ENCODE measurements around the gene CALU.

CALU gene

DNA sequence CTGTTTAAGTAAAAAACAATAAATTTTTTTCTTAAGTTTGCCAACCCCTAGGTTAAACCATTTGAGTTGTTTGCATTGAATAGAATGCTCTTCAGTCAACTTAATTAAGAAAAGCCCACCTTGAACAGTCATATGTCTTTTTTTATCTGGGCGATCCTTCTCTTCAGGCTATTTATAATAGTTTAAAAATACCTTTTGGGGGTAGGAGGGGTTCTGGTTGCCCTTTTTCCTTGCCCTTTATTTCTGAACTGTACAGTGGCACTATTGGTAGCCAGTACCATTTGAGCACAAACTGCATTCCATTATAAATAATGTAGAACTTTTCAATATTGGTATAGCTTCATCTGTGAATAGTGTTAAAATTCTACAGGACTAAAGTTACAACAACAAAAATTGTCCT lies 13.1 kb downstream of the CALU start:
- DNase-seq (ENCODE audit: extremely low spot score), result no peak
- POLR2A ChIA-PET, result interaction anchor here (1.7 kb wide), 1 partner anchor 13 kb away, joined by 13 read pairs; the partner anchor contains the start of gene CALU
- CTCF ChIA-PET, result no interaction called here
- TF ChIP-seq CTBP1 (IDR thresholded peaks at IDR 0.05; ENCODE audit: borderline replicate concordance) (no peak), L3MBTL2 (conservative IDR thresholded peaks at IDR 0.05) (no peak), ARNT (IDR thresholded peaks at IDR 0.05) (no peak), ELF4 (IDR thresholded peaks at IDR 0.05) (no peak), BHLHE40 (IDR thresholded peaks at IDR 0.05; ENCODE audit: borderline replicate concordance) (no peak), FOXM1 (IDR thresholded peaks at IDR 0.05; ENCODE audit: borderline replicate concordance) (no peak), HDGF (IDR thresholded peaks at IDR 0.05; ENCODE audit: borderline replicate concordance) (no peak), LEF1 (IDR thresholded peaks at IDR 0.05; ENCODE audit: borderline replicate concordance) (no peak), SUZ12 (IDR thresholded peaks at IDR 0.05) (no peak), ZNF384 (IDR thresholded peaks at IDR 0.05) (no peak), TARDBP (IDR thresholded peaks at IDR 0.05) (no peak)
- TF ChIP-seq, protein P1, sequence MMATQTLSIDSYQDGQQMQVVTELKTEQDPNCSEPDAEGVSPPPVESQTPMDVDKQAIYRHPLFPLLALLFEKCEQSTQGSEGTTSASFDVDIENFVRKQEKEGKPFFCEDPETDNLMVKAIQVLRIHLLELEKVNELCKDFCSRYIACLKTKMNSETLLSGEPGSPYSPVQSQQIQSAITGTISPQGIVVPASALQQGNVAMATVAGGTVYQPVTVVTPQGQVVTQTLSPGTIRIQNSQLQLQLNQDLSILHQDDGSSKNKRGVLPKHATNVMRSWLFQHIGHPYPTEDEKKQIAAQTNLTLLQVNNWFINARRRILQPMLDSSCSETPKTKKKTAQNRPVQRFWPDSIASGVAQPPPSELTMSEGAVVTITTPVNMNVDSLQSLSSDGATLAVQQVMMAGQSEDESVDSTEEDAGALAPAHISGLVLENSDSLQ (IDR thresholded peaks at IDR 0.05), result no peak

DNA sequence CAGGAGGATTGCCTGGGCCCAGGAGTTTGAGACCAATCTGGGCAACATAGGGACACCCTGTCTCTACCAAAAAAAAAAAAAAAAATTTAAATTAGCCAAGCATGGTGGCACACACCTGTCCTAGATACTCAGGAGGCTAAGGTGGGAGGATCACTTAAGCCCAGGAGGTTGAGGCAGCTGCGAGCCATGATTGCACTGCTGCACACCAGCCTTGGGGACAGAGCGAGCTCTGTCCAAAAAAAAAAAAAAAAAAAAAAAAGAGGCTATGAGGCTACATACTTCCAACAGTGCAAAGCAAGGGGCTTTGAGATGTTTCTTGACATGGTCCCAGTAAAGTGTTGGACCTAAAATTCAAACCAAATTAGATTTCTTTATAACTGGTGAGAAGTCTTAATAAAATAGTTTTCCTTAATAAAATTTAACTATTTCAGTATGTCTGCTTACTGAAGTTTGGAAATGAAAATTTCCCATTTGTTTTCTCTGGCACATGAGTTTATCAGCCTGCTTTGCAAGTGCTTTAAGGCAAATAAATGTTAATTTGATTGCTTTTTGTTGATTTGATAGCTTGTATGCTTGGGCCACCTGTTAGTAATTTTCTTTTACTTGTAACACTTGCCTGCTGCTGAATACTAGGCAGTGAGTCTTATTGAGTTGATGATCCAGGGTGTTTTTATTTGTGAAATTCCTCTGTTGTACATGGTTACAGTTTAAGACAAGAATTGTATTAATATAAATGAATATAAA lies 16.1 kb downstream of the CALU start:
- TF ChIP-seq L3MBTL2 (conservative IDR thresholded peaks at IDR 0.05) (no peak), FOXA1 (IDR thresholded peaks at IDR 0.05) (no peak), FOXM1 (IDR thresholded peaks at IDR 0.05; ENCODE audit: borderline replicate concordance) (no peak), CTBP1 (IDR thresholded peaks at IDR 0.05; ENCODE audit: borderline replicate concordance) (no peak), NFRKB (IDR thresholded peaks at IDR 0.05) (no peak), LEF1 (IDR thresholded peaks at IDR 0.05; ENCODE audit: borderline replicate concordance) (no peak)
- TF ChIP-seq, protein P1 (IDR thresholded peaks at IDR 0.05), result no peak
- ChIA-PET CTCF (interaction anchor here (0.7 kb wide), 1 partner anchor 12 kb away, joined by 3 read pairs; no protein-coding TSS in a partner anchor), POLR2A (no interaction called here)

DNA sequence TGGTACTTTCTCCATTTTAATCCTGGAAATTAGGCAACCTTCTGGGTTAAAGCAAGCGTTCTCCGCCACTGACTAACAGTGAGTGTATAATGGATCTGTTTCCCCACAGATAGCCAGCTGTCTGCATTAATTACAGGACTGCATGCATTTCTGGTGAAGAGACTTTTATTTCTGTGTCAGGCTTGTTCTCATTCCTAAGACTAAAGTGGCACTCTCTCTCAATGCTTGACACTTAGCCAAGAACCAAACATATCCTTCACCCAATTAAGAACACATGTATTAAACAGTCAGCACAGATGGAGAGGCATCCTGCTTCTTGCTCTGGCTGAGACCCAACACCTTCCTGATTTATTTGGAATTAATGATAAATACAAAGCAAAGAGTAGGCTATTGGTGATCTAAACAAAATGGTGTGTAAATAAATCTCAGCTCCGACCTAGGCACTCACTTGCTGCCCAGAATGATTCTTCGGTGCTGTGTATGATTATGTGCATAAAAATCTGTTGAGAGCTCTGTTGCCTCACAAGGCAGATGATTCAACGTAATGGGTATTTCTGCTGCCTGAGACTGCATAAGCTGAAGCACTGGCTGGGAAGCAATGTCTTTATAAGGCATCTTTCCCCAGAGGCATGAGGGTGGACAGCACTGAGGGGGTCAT lies 16.8 kb downstream of the CALU start:
- DNase-seq (ENCODE audit: extremely low spot score), result no peak
- ChIA-PET CTCF (interaction anchor here (0.8 kb wide), 1 partner anchor 57 kb away, joined by 4 read pairs; no protein-coding TSS in a partner anchor), POLR2A (interaction anchor here (0.9 to 2.0 kb wide), 2 partner anchors 17 to 106 kb away, joined by 3 to 12 read pairs; partner anchors contain the start of genes ATP6V1F and CALU)
- TF ChIP-seq ELF4 (IDR thresholded peaks at IDR 0.05) (no peak), NFRKB (IDR thresholded peaks at IDR 0.05) (no peak)

More for the DNA sequence above, 16.1 kb downstream of the CALU start:
- DNase-seq (ENCODE audit: extremely low spot score), result no peak

DNA sequence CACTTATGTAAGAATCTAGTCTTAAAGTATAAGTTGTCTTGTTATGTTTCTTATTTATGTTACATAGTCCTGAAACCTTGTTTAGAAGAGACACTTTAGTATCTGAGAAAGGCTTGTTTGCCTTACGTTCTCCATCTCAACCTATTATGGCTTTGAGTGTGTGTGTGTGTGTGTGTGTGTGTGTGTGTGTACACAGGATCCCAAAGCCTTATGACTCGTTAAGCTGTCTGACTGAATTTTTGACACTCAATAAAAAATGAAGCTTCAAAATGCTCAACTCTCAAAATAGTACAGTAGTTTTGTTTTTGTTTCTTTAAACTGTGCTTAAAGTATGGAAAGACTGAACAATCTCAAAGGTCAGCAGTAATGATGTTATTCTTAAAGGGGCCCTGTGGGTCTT lies 18.0 kb downstream of the CALU start:
- ChIA-PET CTCF (interaction anchor here (1.0 kb wide), 1 partner anchor 85 kb away, joined by 3 read pairs; no protein-coding TSS in a partner anchor), POLR2A (interaction anchor here (2.0 kb wide), 1 partner anchor 18 kb away, joined by 12 read pairs; the partner anchor contains the start of gene CALU)
- TF ChIP-seq CTBP1 (IDR thresholded peaks at IDR 0.05; ENCODE audit: borderline replicate concordance) (no peak), ZNF384 (IDR thresholded peaks at IDR 0.05) (no peak)
- no peak for DNase-seq (ENCODE audit: extremely low spot score)

DNA sequence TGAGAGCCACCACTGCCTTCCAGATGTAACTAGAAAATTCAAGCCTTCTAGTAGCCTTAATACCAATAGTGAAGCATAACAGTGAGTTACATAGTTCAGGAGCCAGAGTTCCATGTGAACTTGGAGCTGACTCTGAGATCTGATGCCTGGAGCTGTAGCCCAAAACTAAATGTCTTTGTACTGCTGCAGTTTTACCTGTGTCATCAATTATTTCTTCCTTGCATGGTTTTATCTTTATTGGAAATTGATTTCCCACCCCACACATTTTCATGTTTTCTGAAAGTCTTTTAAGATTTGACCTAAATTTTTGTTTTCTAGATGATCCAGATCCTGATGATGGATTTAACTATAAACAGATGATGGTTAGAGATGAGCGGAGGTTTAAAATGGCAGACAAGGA lies 19.4 kb downstream of the CALU start:
- TF ChIP-seq L3MBTL2 (conservative IDR thresholded peaks at IDR 0.05) (no peak), SP1 (IDR thresholded peaks at IDR 0.05) (no peak), FOXK2 (IDR thresholded peaks at IDR 0.05) (no peak), ZNF384 (IDR thresholded peaks at IDR 0.05) (no peak), HDGF (IDR thresholded peaks at IDR 0.05; ENCODE audit: borderline replicate concordance) (no peak), LEF1 (IDR thresholded peaks at IDR 0.05; ENCODE audit: borderline replicate concordance) (no peak), TARDBP (IDR thresholded peaks at IDR 0.05) (no peak), FOXA1 (IDR thresholded peaks at IDR 0.05) (no peak), FOXM1 (IDR thresholded peaks at IDR 0.05; ENCODE audit: borderline replicate concordance) (no peak), BHLHE40 (IDR thresholded peaks at IDR 0.05; ENCODE audit: borderline replicate concordance) (no peak), SUZ12 (IDR thresholded peaks at IDR 0.05) (no peak), ELF4 (IDR thresholded peaks at IDR 0.05) (no peak), NFRKB (IDR thresholded peaks at IDR 0.05) (no peak)
- TF ChIP-seq, protein P1 (IDR thresholded peaks at IDR 0.05), result no peak
- ChIA-PET POLR2A (interaction anchor here (1.6 kb wide), 1 partner anchor 19 kb away, joined by 6 read pairs; the partner anchor contains the start of gene CALU), CTCF (no interaction called here)
- no peak for DNase-seq (ENCODE audit: extremely low spot score)

DNA sequence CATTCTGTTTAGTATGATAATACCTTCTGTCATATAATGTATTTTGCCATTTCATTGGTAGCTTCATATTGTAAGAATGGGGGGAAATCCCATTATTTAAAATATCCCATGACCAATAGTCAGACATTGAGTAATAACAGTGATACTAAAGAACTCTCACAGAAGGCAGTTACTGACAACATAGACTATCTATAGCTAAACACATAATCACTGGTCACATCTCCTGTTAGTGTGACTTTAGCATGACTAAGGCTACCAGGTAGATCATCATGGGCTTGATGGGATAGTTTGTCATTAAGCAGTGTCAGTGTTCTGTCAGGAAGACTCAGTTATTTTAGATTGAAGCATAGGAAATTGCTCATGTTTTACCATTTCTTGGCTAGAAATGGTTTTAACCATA lies 20.1 kb downstream of the CALU start:
- DNase-seq (ENCODE audit: extremely low spot score), result no peak
- ChIA-PET POLR2A (interaction anchor here (1.6 kb wide), 1 partner anchor 20 kb away, joined by 6 read pairs; the partner anchor contains the start of gene CALU), CTCF (no interaction called here)
- TF ChIP-seq, protein P1 (IDR thresholded peaks at IDR 0.05), result no peak
- TF ChIP-seq FOXA1 (IDR thresholded peaks at IDR 0.05), result no peak
- no peak for TF ChIP-seq FOXM1 (IDR thresholded peaks at IDR 0.05; ENCODE audit: borderline replicate concordance)
- TF ChIP-seq NFRKB (IDR thresholded peaks at IDR 0.05), result no peak
- TF ChIP-seq CTBP1 (IDR thresholded peaks at IDR 0.05; ENCODE audit: borderline replicate concordance), result no peak
- no peak for TF ChIP-seq ZNF384 (IDR thresholded peaks at IDR 0.05)
